Ectodermal cell (in vitro differentiated cells): ENCODE measurements around the gene MTCL3.

Experiments
- H3K27ac ChIP-seq: 2 replicates; pipeline ENCODE4 v1.7.0; 2013; ENCODE audit warnings: mild to moderate bottlenecking, low read depth, low read length; ENCODE audit not compliant: insufficient read depth, poor library complexity, severe bottlenecking
- H3K27me3 ChIP-seq: 2 replicates; pipeline ENCODE4 v1.7.0; 2013; ENCODE audit warnings: mild to moderate bottlenecking, low read length; ENCODE audit not compliant: insufficient read depth, control insufficient read depth, poor library complexity, severe bottlenecking
- H3K36me3 ChIP-seq: one replicate; pipeline ENCODE4 v1.7.0; 2013; ENCODE audit warnings: low read length; ENCODE audit not compliant: control insufficient read depth, insufficient read depth
- H3K4me1 ChIP-seq: one replicate; pipeline ENCODE4 v1.7.0; 2013; ENCODE audit warnings: low read length; ENCODE audit not compliant: control insufficient read depth, insufficient read depth
- H3K4me3 ChIP-seq: 2 replicates; pipeline ENCODE4 v1.7.0; 2013; ENCODE audit warnings: low read depth, low read length, control low read depth; ENCODE audit not compliant: insufficient read depth
- H3K9me3 ChIP-seq: 2 replicates; pipeline ENCODE4 v1.7.0; 2013; ENCODE audit warnings: mild to moderate bottlenecking, low read length, moderate library complexity; ENCODE audit not compliant: control insufficient read depth
- WGBS, 2 experiments: methylation state at CpG; one replicate each; pipeline ENCODE4 v1.1.7; 2013; ENCODE audit warnings: missing lambda C conversion rate in 2 of 2; 5-methylcytosine and 5-hydroxymethylcytosine counted together

MTCL3 gene

DNA sequence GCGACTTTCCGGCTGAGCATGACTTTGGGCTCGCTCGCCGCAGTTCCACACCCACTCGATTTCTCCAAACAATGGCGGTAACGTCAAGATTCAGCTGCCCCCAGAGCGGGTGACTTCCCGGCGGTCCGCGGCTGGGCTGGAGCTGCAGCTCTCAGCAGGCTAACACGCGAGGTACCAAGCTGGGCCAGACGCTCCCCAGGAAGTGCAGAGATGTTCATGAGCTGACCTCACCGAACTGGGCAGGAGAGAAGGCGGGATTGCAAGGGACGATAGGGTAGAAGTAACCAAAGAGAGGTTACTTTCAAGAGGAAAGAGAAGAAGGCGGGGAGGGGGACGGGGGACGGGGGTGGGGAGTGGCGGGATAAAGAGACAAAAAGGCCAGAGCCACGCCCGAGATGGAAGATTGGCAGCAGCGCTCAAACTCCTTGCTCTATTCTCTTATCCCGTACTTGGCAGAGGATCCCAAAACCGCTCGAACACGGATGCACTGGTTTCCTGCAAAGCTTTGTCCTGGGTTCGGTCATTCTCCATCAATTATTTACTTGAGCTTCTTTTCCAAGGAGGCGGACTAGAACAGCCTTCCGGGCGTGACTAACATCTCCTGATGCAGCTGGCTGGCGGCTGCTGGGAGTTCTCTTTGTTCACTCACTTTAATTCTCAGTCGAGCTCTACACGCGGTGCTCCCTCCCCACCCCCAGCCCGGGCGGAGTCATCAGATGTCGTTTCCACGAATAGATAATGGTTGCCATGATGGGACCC, at the start of gene MTCL3:
MTCL3 (minus strand) TSS at position 626 of the 759 bp plus-strand sequence.
- H3K4me1 ChIP-seq: peaks cover 8% of the 10 kb centered on the region
- peaks cover 6% of the 10 kb centered on the region for H3K36me3 ChIP-seq
- peak within 1 kb of the TSS; percentile 48 for H3K4me3 ChIP-seq
- no peaks in the 10 kb centered on the region for H3K9me3 ChIP-seq
- WGBS, 2 experiments: 0 to 1% methylated on average over 42 of the region's 42 CpGs
- H3K27ac ChIP-seq: peak within 1 kb of the TSS; percentile 94
- H3K27me3 ChIP-seq: peaks cover 7% of the 10 kb centered on the region

DNA sequence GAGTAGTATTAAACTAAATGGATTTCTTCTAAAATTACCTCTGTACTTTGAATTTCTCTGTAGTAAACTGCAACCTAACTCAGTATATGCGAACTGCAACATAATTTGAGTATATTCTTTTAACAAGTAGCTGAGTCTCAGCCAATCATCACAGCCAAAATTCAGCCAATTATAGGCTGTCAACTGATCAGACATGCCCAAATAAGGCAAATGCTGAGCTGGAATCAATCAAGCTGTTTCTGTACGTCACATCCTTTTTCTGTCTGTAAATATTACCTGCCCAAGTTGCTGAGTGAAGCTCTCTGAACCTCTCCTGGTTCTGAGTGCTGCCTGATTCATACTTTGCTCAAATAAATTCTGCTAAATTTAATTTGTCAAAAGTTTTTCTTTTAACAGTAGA, 48.3 kb upstream of the MTCL3 start:
- no peaks in the 10 kb centered on the region for H3K9me3 ChIP-seq
- H3K4me1 ChIP-seq: no peaks in the 10 kb centered on the region
- WGBS, 2 experiments: 88 to 98% methylated on average over 2 of the region's 2 CpGs
- H3K27me3 ChIP-seq: no peaks in the 10 kb centered on the region
- H3K27ac ChIP-seq: no peak overlapping the region
- H3K36me3 ChIP-seq: no peaks in the 10 kb centered on the region
- H3K4me3 ChIP-seq: no peak overlapping the region

DNA sequence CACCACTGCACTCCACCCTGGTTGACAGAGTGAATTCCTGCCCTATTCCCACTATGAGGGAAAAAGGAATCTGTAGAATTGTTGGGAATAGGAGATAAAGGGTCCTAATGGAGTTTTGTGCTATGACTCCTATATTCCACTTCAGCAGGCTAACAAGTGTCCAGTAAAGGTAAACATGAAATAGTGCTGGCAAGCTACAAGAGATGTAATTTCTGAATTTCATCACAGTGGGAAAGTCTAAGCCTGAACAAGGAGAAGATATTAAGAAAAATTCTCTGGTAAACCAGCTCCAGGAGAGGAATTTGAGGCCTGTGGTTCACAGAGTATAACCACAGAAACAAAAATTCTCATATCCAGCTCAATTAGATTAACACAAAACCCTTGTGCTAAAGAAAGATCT, 47.5 kb upstream of the MTCL3 start:
- no peaks in the 10 kb centered on the region for H3K9me3 ChIP-seq
- no peaks in the 10 kb centered on the region for H3K36me3 ChIP-seq
- no peak overlapping the region for H3K27ac ChIP-seq
- no peaks in the 10 kb centered on the region for H3K4me1 ChIP-seq
- no peaks in the 10 kb centered on the region for H3K27me3 ChIP-seq
- no peak overlapping the region for H3K4me3 ChIP-seq

DNA sequence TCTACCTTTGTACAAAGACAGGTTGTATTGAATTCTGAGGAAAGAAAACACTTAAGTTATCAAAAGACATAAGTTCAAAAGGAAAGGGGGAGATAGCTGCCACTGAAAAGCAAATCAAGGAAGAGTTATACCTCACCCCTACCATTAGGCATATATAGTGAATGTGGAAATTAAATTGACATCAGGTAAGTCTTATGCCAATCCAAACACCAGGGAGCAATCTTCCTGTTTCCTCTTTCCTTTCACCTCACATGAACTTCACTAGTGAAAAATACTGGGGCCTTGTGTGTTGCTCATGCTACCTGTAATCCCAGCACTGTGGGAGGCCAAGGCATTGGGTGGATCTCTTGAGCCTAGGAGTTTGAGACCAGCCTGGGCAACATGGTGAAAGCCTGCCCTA, 47.0 kb upstream of the MTCL3 start:
- Histone ChIP-seq H3K36me3 (no peaks in the 10 kb centered on the region), H3K27ac (no peak overlapping the region), H3K4me3 (no peak overlapping the region), H3K4me1 (no peaks in the 10 kb centered on the region), H3K9me3 (no peaks in the 10 kb centered on the region), H3K27me3 (no peaks in the 10 kb centered on the region)

DNA sequence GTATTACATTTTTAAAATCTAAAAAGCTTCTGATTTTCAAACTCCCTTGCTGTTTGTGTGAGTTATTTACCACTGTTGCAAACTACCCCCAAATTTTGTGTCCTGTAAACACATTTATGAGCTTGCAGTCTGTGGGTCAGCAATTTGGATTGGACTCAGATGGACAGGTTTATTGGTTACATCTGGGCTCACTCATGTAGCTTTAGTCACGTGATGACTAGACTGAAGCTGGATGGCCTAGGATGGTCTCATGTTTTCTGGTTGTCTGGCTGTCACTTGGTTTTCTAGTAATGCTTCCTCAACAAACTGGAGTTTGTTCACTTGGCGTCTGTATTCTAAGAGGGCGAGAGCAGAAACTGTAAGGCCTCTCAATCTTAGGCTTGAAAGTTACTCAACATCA, 45.6 kb upstream of the MTCL3 start:
- H3K9me3 ChIP-seq: no peaks in the 10 kb centered on the region
- H3K4me3 ChIP-seq: no peak overlapping the region
- no peaks in the 10 kb centered on the region for H3K4me1 ChIP-seq
- H3K27me3 ChIP-seq: no peaks in the 10 kb centered on the region
- 95 to 97% methylated on average over 3 of the region's 3 CpGs for WGBS, 2 experiments
- H3K36me3 ChIP-seq: no peaks in the 10 kb centered on the region
- no peak overlapping the region for H3K27ac ChIP-seq

DNA sequence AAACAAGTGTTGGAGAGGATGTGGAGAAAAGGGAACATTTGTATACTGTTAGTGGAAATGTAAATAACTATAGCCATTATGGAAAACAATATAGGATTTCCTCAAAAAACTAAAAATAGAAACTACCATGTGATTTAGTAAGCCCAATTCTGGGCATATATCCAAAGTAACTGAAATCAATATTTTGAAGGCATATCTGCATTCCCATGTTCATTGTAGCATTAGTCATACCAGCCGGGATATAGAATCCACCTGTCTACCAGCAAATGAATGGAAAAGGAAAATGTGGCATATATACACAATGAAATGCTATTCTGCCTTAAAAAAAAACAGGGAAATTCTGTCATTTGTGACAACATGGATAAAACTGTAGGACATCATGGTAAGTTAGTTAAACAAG, 42.5 kb upstream of the MTCL3 start:
- no peaks in the 10 kb centered on the region for H3K4me1 ChIP-seq
- no peaks in the 10 kb centered on the region for H3K27me3 ChIP-seq
- no peaks in the 10 kb centered on the region for H3K9me3 ChIP-seq
- 100% methylated on average over 1 of the region's 1 CpG; no CpG with 5 or more reads in 1 of the 2 experiments for WGBS, 2 experiments
- H3K36me3 ChIP-seq: no peaks in the 10 kb centered on the region
- no peak overlapping the region for H3K27ac ChIP-seq
- no peak overlapping the region for H3K4me3 ChIP-seq

DNA sequence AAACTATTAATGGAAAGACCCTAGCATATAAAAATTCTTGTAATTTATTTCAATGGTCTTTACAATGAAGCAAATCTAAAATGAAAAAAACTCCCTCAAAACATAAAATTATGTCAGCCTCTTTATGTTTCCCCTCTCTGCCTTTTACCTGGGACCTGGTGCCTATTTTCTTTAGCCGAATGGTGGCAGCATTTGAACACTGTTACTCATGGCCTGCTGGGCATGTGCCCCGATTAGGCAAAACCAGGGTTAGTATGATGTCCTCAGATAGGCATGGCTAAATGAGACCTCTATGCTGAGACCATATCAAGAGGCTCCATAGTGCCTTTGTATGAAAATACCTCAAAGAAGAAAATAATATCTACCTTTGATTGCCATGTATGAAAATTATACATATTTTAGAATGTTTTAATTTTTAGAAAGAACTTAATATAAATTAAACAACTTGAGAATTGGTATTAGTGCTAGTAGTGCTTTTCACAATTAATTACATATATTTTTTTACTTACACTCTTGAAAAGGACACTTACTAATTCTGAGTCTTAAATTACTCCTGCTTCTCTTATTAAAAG, 35.4 kb upstream of the MTCL3 start:
- Histone ChIP-seq H3K9me3 (no peaks in the 10 kb centered on the region), H3K4me1 (no peaks in the 10 kb centered on the region), H3K27ac (no peak overlapping the region), H3K4me3 (no peak overlapping the region), H3K27me3 (no peaks in the 10 kb centered on the region), H3K36me3 (no peaks in the 10 kb centered on the region)
- WGBS, 2 experiments: 21 to 28% methylated on average over 2 of the region's 2 CpGs

DNA sequence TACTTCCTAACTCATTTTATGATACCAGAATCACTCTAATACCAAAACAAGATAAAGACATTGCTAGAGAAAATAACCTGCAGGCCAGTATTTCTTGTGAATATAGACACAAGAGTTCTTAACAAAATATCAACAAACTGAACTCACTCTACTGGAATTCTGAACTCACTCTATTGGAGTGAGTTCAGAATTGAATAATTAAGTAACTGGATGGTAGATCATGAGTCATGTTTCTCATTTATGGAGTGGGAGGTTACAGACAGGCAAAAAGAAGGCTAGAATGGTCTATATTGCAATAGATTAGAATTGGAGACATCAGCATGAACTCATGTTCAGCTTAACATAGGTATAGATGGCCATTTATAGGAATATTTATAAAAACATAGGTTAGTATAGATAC, 31.3 kb upstream of the MTCL3 start:
- H3K27me3 ChIP-seq: no peaks in the 10 kb centered on the region
- no peaks in the 10 kb centered on the region for H3K36me3 ChIP-seq
- H3K9me3 ChIP-seq: no peaks in the 10 kb centered on the region
- H3K4me1 ChIP-seq: no peaks in the 10 kb centered on the region
- H3K4me3 ChIP-seq: no peak overlapping the region
- no peak overlapping the region for H3K27ac ChIP-seq

DNA sequence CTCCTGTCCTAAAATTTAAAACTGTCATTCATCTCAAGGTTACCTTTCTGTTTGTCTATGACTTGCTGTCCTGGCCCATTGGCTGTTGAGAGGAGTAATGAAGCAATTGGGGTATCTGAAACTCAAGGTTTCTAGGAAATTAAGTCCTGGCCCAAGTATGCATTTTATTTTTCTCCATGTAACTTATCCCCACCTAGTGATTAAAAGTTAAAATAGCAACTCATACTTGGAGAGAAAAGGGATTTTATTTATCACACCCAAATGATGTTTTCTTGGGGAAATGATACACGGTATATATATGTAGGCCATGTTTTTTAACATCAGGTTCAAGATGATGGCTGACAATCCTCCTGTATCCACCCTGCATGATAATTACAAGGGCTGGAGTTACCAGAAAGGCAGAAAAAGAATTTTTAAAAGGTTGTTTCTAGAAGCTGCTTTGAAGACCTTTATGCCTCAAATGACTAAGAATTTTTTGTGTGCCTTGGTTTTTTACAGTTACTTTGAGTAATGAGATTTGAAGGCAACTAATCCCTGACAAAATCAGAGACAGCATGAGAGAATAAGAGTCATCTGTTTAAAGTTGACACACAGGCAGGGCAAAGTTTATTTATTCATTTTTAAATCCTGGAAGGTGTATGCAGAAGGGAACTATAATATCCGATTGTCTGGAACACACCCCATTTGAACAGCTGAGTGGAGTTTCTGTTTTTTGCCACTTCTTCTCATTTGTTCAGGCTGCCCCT, 28.9 kb upstream of the MTCL3 start:
- Histone ChIP-seq H3K27ac (no peak overlapping the region), H3K4me1 (no peaks in the 10 kb centered on the region), H3K27me3 (no peaks in the 10 kb centered on the region), H3K9me3 (no peaks in the 10 kb centered on the region), H3K4me3 (no peak overlapping the region), H3K36me3 (no peaks in the 10 kb centered on the region)
- 88 to 100% methylated on average over 2 of the region's 2 CpGs for WGBS, 2 experiments

DNA sequence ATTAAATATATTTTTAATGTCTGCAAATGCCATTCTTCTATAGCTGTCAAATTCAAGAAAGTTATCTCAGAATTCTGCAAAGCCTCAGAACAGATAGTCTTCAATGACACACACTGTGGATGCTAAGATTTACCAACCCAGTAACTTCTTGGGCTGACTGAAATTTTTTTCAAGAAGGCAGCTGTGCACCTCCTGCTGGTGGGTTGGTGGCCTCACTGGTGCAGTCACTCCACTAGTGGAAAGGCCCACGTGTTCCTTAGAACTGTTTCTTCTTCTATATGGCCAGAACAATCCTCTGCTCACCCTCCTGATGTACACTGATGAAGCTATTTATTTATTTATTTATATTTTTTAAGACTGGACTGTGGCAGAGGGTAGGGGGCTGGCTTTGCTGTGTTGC, 28.1 kb upstream of the MTCL3 start:
- WGBS, 2 experiments: 47 to 54% methylated on average over 1 of the region's 1 CpG
- Histone ChIP-seq H3K4me3 (no peak overlapping the region), H3K9me3 (no peaks in the 10 kb centered on the region), H3K27ac (no peak overlapping the region), H3K36me3 (no peaks in the 10 kb centered on the region), H3K27me3 (no peaks in the 10 kb centered on the region), H3K4me1 (no peaks in the 10 kb centered on the region)
